M059J (cell line): Measurements from ENCODE around the gene EQTN. TPM values are rescaled to one million over a fixed set of nuclear protein-coding genes. Genes with fewer than 3 reads are reported as not detected.

Experiments
- total RNA-seq: library from RNA; depleted of rRNA; stranded (reverse); fragments of >200 nt; shearing (Covaris generic); gene quantifications from 2 replicates; pipeline ENCODE4 v1.2.3, GENCODE V29; 2014; rRNA removed

Gene EQTN
- total RNA-seq, 1 experiment from 2014 or later = not detected

Other genes with a start within 250 kb of the EQTN start
- gene TEK, start 187.9 kb downstream of the EQTN start, total RNA-seq = 0.96 and 2.0 TPM in 2 replicates
- gene IFNK, start 227.1 kb upstream of the EQTN start, total RNA-seq = not detected in 2 replicates
- gene MOB3B, start 232.7 kb upstream of the EQTN start, total RNA-seq = 0.15 and 0.25 TPM in 2 replicates